ENCODE results near the gene ARHGEF26.
"Not testable (repeated sequence)": the region's sequence is repeated elsewhere in the genome, so short reads cannot be mapped to it uniquely, and the experiment has no call there.

The ARHGEF26 gene
- 0 to 3.0 (median 0.07) reads per million in 17 experiments for total RNA-seq

DNA sequence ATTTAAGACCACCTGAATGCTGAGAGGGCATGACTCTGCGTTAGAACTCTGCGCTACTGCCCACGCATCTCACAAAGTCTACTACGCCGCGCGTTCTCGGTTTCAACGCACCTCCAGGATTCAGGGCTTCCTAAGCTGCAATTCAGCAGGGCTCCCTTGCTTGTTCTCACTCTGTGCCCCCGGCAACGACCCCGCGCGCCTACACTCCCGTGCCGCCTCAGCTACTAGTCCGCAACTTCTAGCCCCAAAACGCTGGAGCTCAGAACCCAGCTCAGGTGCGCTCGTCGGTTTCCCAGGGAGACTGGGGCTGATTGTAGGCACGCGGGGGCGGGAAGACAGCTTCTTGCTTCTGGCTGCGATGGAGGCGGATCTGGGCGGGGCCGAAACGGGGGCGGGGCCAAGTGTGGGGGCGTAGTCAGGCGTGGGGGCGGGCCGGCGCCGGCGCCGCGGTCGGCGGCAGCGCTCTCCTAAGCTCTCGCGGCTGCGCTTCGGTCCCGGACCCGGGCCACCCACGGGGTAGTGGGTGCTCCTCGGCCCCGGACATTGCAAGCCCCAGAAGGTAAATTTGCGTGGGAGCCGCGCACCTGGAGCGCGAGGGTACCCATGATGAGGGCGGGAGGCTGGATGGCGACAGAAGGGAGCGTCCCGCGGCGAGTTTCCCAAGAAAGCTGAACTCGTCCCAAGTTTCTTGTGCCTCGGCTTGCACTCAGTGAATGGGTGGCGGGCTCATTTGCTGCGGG, at the start of gene ARHGEF26:
ARHGEF26 (plus strand) TSS at position 430 of the 740 bp plus-strand sequence. CDS start 603 bp downstream, outside the sequence.
- DNase-seq: peak; percentile 28 to 74 (median 58)

GRCh38 chr3:154074966-154075365, 46.2 kb upstream of the ARHGEF26 start:
- DNase-seq: no peak

GRCh38 chr3:154078672-154079071, 42.5 kb upstream of the ARHGEF26 start:
- no peak for DNase-seq

- no peak for DNase-seq
Observed at GRCh38 chr3:154081305-154081704, 39.9 kb upstream of the ARHGEF26 start.

DNA sequence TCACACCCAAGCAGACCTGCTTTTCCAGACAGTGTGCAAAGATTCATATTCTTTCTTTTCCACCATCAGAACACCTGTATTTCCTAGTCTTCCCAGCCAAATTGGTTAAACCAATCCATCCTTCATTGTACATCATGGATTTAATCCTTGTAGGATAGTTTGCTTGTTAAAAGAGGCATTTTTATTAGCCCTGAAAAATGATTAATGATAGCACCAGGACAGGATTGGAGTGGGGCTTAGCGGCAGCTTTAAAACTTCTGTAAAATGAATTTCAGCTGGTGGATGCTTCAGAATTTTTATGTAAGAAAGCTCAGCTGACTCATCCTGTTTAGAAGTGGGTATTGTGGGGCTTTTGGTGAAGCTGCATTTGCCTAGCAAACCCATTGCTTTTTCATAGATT, 36.1 kb upstream of the ARHGEF26 start:
- DNase-seq: no peak

DNA sequence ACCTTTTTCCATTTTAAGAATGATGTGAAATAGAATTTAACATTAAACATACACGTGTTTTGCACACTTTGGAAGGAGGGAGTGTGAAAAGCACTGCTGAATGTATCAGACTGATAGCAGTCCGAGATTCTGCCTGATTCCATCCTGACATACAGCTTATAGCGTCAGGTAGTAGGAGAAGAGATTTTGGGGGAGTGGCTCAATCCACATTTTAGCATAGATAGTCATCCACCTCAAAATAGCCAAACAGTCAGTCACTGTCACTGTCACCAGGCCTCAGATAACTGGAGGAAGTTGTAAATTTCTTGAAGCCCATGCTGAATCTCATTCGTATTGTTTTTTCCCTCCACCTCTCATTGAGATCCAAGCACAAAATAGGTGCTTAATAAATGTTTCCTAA, 35.4 kb upstream of the ARHGEF26 start:
- no peak for DNase-seq

GRCh38 chr3:154086286-154086685, 34.9 kb upstream of the ARHGEF26 start:
- DNase-seq: no peak

DNA sequence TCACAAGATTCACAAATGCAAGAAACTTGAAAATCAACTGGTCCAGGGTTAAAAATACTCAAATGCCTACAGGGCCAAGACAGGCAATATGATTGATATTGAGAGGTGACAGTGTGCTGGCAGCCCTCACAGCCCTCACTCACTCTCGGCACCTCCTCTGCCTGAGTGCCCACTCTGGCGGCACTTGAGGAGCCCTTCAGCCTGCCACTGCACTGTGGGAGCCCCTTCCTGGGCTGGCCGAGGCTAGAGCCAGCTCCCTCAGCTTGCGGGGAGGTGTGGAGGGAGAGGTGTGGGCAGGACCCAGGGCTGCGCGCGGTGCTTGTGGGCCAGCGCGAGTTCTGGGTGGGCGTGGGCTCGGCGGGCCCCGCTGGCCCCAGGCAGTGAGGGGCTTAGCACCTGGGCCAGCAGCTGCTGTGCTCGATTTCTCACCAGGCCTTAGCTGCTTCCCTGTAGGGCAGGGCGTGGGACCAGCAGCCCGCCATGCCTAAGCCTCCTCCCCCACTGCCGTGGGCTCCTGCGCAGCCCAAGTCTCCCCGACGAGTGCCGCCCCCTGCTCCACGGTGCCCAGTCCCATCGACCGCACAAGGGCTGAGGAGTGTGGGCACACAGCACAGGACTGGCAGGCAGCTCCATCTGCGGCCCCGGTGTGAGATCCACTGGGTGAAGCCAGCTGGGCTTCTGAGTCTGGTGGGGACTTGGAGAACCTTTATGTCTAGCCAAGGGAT, 33.3 kb upstream of the ARHGEF26 start:
- DNase-seq: not testable (repeated sequence)

- no peak for DNase-seq
Observed at GRCh38 chr3:154089421-154090420, 31.5 kb upstream of the ARHGEF26 start.

DNA sequence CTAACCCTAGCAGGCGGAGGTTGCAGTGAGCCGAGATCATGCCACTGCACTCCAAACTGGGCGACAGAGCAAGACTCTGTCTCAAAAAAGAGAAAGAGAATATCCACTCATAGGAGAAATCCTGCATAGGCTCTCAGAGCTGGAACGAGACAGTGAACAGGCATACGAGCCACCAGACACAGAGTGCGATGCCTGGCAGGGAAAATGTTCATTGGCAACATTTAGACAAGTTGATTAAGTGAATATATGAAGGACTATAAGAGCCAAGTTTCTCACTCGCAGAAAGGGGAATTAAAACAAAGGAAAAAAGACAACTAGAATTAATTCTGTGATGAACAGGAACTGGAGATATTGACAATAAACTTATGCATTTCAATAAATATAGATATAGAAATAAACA, 27.1 kb upstream of the ARHGEF26 start:
- DNase-seq: no peak

DNA sequence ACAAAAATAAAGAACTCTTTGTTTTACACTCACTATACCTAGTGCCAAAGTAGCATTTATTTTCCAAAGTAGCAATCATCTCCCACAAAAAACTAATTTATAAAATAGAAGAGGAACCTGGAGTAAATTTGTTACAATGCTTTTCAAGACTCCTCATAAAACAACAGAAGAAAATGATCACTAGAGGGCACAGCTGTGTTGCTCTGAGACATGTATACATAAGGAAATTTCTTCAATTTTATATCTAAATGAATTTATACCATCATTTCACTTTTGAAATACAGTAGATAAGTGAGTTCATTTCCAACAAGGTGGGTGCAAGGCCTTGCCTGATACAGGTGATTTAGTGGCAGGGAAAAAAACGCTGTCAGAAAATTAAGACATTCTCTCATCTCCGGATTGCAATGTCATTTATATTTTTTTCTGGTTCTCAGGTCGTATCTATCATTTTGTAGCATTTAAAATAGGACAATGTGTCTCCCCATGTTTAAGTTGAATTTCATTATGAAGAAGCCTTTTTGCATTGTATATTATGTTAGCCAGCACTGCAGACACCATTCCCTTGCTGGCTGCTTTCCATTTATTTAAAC, 25.3 kb upstream of the ARHGEF26 start:
- DNase-seq: peak; percentile 16 to 38 (median 31)

- DNase-seq: no peak
Observed at GRCh38 chr3:154098376-154098775, 22.8 kb upstream of the ARHGEF26 start.

DNA sequence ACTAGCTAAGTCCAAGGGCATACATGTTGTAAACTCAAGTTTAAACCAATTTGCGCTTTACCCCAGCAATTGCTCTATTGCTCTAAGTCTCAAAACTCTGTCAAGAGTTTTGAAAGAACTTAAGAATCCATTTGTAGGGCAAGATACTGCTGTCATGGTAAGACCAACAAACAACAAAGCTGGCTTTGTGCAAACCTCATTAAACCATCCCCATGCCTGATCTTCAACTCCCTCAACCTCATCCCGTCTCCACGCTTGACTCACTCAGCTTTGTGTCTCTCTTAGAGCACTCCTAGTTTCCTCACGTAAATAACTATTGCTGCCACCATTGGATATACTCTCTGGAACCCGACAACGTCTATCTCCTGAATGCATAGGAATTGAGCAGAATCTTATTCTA, 20.6 kb upstream of the ARHGEF26 start:
- no peak for DNase-seq

DNA sequence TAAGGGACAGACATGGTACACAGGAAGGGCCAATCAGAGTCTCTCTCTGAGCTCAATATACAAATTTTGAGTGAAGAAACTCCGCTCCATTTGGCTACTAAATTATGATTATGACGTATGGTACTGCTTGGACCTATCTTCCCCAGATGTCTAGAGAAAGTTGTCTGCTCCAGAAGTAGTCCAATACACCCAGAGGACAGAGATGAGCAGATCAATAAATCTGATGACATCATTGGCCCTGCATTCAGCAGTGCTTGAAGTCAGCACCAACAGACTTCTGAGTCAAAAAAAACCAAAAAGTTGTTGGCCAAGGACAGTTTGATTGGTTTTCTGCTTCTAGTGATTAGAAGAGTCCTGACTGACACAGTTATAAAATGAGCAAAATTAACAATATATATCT, 19.9 kb upstream of the ARHGEF26 start:
- no peak for DNase-seq

- no peak for DNase-seq
Observed at GRCh38 chr3:154102225-154102624, 19.0 kb upstream of the ARHGEF26 start.

GRCh38 chr3:154105218-154105975, 15.8 kb upstream of the ARHGEF26 start:
- peak in 3 of 4 experiments; percentile 9 to 28 (median 15) for DNase-seq

DNA sequence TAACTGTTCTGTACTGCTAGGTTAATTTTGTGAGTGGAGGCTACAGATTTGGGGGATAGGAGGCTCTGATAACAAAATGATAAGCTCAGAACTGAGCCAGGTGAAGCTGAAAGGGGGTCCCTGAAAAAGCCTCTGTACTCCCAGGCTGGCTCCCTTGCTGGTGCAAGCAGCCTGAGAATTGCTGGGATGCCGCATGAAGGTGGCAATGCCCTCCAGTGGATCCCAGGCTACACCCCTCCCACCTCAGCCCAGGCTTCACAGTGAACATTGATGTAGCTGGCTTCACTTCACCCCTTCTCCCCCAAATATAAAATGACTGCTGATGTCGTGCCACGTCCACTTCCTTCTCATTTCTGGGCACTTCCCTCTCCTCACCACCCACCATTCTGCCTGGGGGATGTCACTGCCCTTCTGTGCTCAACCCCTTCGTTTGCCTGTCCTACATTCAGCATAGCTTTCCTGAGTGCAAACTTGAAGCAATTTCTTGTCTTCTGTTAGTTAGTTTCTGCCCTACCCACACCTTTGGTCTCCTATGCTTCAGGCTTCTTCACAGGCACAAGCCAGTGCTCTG, 9.7 kb upstream of the ARHGEF26 start:
- DNase-seq: peak; percentile 12 to 51 (median 32)

DNA sequence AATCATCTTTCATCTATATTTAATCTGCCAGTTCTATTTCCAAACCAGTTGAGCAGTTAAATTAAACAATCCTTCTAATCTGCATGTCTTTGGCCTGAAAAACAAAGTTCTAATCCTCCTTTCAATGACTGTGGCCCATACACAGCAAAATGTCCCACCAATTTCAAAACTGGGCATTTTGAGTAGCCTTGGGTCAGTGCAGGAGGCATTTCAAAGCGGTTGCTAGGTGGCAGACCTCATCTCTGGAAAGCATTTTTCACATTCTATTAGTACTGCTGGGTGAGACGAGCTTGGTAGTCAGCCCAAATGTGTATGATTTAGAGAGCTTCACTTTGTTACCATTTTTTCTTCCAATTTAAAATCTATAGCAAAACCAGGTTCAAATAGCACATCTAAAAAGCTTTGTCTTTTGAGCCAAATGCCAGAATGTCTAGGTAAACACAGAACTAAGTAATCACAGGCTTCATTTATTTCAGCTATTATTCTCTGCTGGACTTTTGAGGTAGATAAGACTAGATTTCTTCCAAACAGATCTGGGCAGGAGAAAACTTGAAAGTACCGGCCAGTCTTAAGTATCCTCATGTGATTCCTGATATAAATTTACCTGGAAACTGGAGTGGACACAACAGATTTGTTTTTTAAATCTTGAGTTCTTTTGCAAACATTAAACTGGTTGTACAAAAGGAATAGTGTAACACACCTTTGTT, 8.9 kb upstream of the ARHGEF26 start:
- DNase-seq: no peak

GRCh38 chr3:154113609-154114008, 7.6 kb upstream of the ARHGEF26 start:
- DNase-seq: no peak

GRCh38 chr3:154115332-154115731, 5.9 kb upstream of the ARHGEF26 start:
- DNase-seq: no peak

All from suppressor macrophage (primary cell).